Measurements from ENCODE around the gene DNPH1. TPM values are rescaled to one million over a fixed set of nuclear protein-coding genes. Genes with fewer than 3 reads are reported as not detected.

The DNPH1 gene, protein sequence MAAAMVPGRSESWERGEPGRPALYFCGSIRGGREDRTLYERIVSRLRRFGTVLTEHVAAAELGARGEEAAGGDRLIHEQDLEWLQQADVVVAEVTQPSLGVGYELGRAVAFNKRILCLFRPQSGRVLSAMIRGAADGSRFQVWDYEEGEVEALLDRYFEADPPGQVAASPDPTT
- polyA plus RNA-seq (2013, experiment 1 of 2) = 40.0 TPM
- polyA plus RNA-seq (2013, experiment 2 of 2) = 55.0 TPM

DNA sequence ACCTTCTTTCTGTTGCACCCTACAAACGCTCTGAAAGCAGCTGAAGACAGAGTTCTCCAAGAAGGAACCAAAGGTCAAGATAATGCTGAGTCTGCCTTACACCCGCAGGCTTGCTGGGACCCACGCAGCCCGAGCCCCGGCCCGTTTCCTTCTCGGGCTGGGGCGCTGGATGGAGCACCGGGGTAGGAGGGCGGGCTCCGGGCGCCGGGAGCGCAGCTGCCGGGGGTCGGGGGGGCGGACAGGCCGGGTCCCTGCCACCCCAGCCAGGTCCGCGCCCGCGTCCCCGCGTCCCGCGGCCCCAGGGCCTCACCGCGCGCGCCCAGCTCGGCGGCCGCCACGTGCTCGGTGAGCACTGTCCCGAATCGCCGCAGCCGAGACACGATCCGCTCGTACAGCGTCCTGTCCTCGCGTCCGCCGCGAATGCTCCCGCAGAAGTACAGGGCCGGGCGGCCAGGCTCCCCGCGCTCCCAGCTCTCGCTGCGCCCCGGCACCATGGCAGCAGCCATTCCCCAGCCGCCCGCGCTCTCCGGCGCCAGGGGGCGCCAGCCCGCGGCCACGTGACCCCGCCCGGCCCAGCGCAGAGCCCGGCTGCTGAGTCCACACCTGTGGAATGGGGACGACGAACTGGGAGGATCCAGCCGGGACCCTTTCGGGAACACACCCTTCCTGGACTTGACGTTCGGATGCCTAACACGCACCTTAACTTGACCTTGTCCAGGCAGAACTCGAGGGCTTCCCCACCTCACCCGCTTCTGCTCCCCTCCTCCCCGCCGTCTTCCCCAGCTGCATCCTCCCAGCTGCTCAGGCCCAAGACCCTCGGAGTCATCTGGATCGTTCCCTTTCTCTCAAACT, at the start of gene DNPH1:
TSS of gene DNPH1 (minus strand) at position 531 of the 852 bp plus-strand sequence. CDS start at position 506, 25 bp downstream.
- H3K9me3 ChIP-seq (ENCODE audit: insufficient read depth, low read depth, low read length) = no peaks in the 10 kb centered on the region
- H3K27me3 ChIP-seq (ENCODE audit: insufficient read depth, low read length) = peaks cover 27% of the 10 kb centered on the region
- H3K27ac ChIP-seq (ENCODE audit: low read depth, low read length) = no peak within 1 kb of the TSS
- H3K36me3 ChIP-seq (ENCODE audit: insufficient read depth, low read length) = 0 out of 2 replicates have a peak, but pooled peaks cover 5% of the 10 kb centered on the region
- peak within 1 kb of the TSS; percentile 71 for H3K4me3 ChIP-seq (ENCODE audit: low read length)
- no peaks in the 10 kb centered on the region for H3K4me1 ChIP-seq (ENCODE audit: insufficient read depth, low read length)
- H3K9ac ChIP-seq (ENCODE audit: low read depth, low read length) = peak within 1 kb of the TSS; percentile 88
- 4% methylated on average over 82 of the region's 82 CpGs for WGBS

DNA sequence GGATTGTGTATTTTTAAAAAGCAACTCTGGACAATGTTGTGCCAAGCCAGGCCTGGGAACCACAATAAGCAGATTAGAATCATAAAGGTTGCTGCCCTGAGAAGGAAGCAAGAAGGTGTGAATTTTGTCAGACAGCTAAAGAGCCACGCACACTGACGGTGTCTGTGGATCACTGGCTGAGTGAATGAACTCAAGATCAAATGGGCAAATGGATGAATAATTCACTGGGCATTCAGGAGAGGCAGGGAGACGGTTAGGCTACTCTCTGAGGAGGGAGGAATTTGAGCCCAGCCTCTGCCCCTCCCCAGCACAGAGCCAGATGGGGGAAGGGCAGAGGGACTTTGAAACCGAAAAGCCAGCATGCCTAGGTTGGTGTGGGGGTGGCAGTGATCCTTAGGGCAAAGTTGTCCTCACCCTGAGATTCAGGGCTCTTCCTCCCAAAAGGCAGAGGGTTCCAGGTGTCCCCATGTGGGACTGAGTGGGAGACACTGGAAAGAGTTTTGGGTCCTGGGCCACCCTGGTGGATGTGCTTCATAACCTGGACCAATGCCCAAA, 49.3 kb upstream of the DNPH1 start:
- WGBS = 20% methylated on average over 4 of the region's 4 CpGs
- no peaks in the 10 kb centered on the region for H3K9me3 ChIP-seq (ENCODE audit: insufficient read depth, low read depth, low read length)
- peaks cover 36% of the 10 kb centered on the region for H3K27me3 ChIP-seq (ENCODE audit: insufficient read depth, low read length)
- peak overlapping the region; percentile 35; the same call in 1 of the 2 replicates for H3K27ac ChIP-seq (ENCODE audit: low read depth, low read length)
- no peak overlapping the region for H3K9ac ChIP-seq (ENCODE audit: low read depth, low read length)
- H3K36me3 ChIP-seq (ENCODE audit: insufficient read depth, low read length) = no peaks in the 10 kb centered on the region
- no peak overlapping the region for H3K4me3 ChIP-seq (ENCODE audit: low read length)
- peaks cover 22% of the 10 kb centered on the region for H3K4me1 ChIP-seq (ENCODE audit: insufficient read depth, low read length)

DNA sequence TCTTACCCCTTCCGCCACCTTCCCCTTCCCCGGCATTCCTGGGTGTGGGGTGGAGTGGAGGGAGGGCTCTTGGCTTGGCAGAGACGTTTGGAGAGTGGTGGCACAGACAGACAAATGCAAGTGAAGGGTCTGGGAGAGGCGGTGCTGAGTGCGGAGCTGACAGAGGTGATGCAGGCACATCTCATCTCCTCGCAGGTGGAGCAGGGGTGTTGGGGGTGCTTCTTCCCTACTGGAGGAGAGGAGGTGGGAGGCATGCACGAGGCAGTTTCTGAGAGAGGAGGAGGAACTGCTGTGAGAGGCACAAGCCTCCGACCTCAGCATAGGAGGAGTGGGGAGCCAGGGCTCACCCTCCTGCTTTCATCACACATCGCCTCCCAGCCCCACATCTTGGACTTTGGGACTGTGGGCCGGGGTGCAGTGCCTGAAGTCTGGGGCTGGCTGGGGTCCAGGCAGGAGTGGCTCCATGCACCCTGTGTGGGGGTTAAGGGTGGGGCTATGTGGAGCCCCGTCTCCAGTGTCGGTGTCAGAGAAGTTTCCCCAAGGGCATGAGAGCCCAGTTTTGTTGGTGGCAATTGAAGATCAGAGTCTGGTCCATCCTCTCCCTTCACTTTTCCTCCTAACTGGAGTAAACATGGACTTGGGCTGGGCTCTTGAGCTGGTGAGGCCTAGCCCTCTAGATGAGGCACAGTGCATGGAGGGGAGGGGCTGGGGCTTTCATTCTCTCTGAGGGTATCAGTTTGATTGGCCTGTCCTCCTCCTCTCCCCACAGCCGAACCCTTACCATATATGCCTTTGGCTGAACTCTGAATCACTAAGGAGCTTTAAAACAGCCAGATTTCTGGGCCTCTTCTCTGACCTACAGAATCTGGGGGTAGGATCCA, 48.6 kb upstream of the DNPH1 start:
- Histone ChIP-seq H3K27me3 (ENCODE audit: insufficient read depth, low read length) (peaks cover 43% of the 10 kb centered on the region), H3K9me3 (ENCODE audit: insufficient read depth, low read depth, low read length) (no peaks in the 10 kb centered on the region), H3K4me1 (ENCODE audit: insufficient read depth, low read length) (peaks cover 22% of the 10 kb centered on the region), H3K9ac (ENCODE audit: low read depth, low read length) (no peak overlapping the region), H3K36me3 (ENCODE audit: insufficient read depth, low read length) (no peaks in the 10 kb centered on the region), H3K4me3 (ENCODE audit: low read length) (no peak overlapping the region), H3K27ac (ENCODE audit: low read depth, low read length) (peak overlapping the region; percentile 35; the same call in 1 of the 2 replicates)
- WGBS = 78% methylated on average over 12 of the region's 13 CpGs

DNA sequence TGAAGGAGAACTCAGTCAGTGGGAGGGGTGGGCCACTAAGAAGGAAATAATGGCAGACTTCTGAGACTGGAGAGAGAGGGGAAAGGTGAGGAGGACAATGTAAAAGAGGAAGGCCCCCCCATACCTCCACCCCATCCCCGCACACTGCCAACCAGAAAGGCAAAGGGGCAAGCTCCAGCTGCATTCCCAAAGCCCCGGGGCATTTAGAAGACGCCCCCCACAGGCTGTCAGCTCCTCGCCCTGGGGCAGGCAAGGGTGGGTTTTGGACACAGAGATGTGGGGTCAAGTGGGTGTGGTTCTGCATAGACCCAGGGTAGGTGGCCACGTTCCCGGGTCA, 48.0 kb upstream of the DNPH1 start:
- H3K36me3 ChIP-seq (ENCODE audit: insufficient read depth, low read length) = no peaks in the 10 kb centered on the region
- no peaks in the 10 kb centered on the region for H3K9me3 ChIP-seq (ENCODE audit: insufficient read depth, low read depth, low read length)
- H3K4me1 ChIP-seq (ENCODE audit: insufficient read depth, low read length) = peaks cover 22% of the 10 kb centered on the region
- no peak overlapping the region for H3K4me3 ChIP-seq (ENCODE audit: low read length)
- no peak overlapping the region for H3K27ac ChIP-seq (ENCODE audit: low read depth, low read length)
- 89% methylated on average over 5 of the region's 6 CpGs for whole genome bisulfite sequencing
- no peak overlapping the region for H3K9ac ChIP-seq (ENCODE audit: low read depth, low read length)
- peaks cover 50% of the 10 kb centered on the region for H3K27me3 ChIP-seq (ENCODE audit: insufficient read depth, low read length)

DNA sequence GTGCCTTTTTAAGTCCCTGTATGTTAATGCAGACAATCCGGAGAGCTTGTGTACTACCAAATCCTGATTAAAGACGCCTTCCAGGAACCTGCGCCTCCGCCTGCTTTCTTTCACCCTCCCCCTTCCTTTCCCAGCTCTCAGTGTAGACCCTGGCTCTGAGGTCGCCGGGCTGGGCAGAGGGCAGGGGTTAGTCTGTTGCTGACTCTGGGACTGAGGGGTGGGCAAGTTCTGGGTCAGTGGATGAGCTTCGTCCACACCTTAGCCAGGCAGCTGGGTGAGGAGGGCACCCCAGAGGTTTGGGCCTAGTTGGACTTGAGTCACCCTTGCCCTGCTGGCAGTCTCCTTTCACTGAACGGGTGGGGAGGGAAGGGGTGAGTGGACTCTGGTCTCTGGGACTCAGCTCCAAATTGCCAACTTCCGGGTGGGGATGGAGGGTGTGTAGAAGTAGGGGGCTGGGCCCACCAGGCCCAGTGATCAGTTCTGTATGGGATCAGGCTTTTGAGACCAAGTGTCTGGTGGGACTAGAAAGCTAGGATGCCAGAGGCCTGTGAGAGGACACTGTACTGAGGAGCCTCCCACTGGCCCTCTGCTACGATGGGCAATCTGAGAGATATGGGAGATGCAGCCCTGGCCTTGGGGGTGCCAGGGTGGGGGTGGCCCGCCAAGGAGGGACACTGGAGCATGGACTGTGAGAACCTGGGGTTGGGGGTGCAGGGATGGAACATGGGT, 47.5 kb upstream of the DNPH1 start:
- no peak overlapping the region for H3K27ac ChIP-seq (ENCODE audit: low read depth, low read length)
- H3K4me1 ChIP-seq (ENCODE audit: insufficient read depth, low read length) = peaks cover 22% of the 10 kb centered on the region
- H3K27me3 ChIP-seq (ENCODE audit: insufficient read depth, low read length) = peaks cover 54% of the 10 kb centered on the region
- H3K9me3 ChIP-seq (ENCODE audit: insufficient read depth, low read depth, low read length) = no peaks in the 10 kb centered on the region
- H3K9ac ChIP-seq (ENCODE audit: low read depth, low read length) = no peak overlapping the region
- H3K4me3 ChIP-seq (ENCODE audit: low read length) = peak overlapping the region; percentile 48
- no peaks in the 10 kb centered on the region for H3K36me3 ChIP-seq (ENCODE audit: insufficient read depth, low read length)
- 46% methylated on average over 11 of the region's 11 CpGs for WGBS

DNA sequence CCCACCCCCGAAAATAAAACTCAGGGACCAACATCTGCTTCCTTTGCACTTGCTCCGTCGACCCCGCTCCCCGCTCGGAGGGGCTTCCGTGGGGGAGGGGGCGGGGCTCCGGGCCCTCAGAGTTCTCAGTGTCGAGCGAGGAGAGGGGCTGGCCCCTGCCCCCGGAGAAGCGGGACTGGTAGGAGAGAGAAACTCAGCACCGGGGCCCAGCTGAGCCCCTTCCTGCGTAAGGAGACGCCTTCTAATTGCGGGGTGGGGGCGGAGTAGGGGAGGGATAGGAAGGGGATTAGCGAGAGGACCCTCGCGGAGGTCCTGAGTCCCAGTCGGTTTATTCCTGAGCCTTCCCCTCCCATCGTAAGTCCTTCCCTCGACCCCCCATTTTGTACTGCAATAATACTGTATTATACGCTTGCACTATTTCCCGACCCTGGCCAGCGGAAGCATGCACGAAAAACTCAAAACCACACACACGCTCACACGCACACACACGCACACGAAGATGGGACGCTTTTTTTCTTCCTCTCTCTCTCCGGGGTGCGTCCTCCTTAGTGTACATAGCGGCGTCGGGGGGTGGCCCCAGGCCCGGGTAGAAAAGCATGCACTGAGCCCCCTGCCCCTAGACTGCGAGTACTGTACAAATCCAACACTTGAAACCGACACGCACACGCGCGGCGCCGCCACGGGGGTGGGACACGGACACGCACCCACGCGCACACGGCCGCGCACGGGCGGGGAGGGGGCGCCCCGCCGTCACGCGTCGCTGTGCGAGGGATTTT, 46.7 kb upstream of the DNPH1 start:
- Histone ChIP-seq H3K27me3 (ENCODE audit: insufficient read depth, low read length) (peaks cover 58% of the 10 kb centered on the region), H3K9me3 (ENCODE audit: insufficient read depth, low read depth, low read length) (no peaks in the 10 kb centered on the region), H3K36me3 (ENCODE audit: insufficient read depth, low read length) (no peaks in the 10 kb centered on the region), H3K27ac (ENCODE audit: low read depth, low read length) (no peak overlapping the region), H3K9ac (ENCODE audit: low read depth, low read length) (no peak overlapping the region), H3K4me1 (ENCODE audit: insufficient read depth, low read length) (peaks cover 22% of the 10 kb centered on the region), H3K4me3 (ENCODE audit: low read length) (peak overlapping the region; percentile 48)
- 7% methylated on average over 62 of the region's 64 CpGs for WGBS

DNA sequence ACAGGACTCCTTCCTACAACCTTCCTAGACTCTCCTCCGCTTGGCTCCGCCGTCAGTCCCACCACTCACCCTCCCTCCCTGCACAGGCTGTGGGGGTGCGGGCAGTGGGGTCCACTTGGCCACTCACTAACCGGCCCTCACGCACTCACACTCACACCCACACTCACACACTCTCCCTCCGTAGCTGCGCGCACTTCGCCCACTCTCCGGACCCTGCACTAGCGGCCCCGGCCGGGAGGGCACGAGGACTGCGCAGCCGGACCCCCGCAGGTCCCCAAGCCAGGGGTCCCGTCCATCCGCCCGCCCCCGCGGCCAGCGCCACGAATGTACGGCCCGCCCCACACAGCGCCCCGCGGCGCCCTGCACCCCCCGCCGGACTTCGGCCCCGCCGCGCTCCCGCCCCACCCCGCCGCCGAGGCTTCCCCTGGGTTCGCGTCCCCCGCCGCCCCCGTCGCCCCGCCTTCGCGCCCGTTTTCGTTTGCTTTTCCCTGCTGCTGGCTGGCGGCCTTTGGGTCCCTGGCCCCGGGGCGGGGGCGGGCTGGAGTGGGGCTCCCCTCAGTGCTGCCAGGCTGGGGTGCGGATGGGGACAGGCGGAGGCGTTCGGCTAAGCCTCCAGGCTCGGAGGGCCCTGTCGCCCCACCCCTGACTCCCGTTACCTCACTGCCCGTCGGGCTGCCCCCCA, 45.8 kb upstream of the DNPH1 start:
- Histone ChIP-seq H3K9ac (ENCODE audit: low read depth, low read length) (peak overlapping the region; percentile 21; the same call in 1 of the 2 replicates), H3K27me3 (ENCODE audit: insufficient read depth, low read length) (peaks cover 67% of the 10 kb centered on the region), H3K9me3 (ENCODE audit: insufficient read depth, low read depth, low read length) (no peaks in the 10 kb centered on the region), H3K4me1 (ENCODE audit: insufficient read depth, low read length) (peaks cover 22% of the 10 kb centered on the region), H3K4me3 (ENCODE audit: low read length) (peak overlapping the region; percentile 48), H3K27ac (ENCODE audit: low read depth, low read length) (no peak overlapping the region), H3K36me3 (ENCODE audit: insufficient read depth, low read length) (no peaks in the 10 kb centered on the region)
- 5% methylated on average over 65 of the region's 65 CpGs for WGBS

DNA sequence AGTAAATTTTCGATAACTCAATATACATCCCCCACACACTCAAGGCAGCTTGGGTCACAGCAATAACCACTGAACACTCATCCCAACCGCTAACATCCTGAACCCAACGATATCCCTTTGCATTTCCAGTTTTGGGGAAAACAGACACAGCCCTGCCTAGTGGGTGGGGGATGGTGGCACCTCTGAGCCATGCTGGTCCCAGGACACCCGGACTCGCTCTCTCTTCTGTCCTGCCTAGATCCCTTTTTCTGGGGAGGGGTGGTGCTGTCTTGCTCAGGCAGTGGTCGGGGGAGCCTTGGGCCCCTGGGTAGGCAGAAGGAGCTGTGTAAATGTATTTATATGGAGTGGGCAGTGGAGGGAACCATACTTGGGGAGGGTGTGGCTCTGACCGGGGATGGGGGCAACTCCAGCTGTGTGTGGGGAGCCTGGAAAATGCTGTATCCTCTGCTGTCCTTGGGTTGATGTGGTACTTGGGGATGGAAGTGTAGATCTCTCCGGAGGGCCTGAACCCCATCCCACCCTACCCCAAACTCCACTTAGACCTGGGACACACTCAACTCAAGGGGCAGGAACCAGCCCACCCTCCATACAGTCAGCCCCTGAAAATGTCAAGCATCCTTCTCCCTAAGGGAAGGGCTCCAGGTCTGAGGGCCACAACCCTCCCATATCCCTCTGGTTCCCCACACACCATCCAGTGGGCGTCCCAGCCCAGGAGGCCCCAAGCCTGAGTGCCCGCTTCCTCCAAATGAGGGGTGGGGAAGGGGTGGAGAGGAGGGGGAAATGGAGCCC, 45.0 kb upstream of the DNPH1 start:
- Histone ChIP-seq H3K27me3 (ENCODE audit: insufficient read depth, low read length) (peaks cover 74% of the 10 kb centered on the region), H3K4me1 (ENCODE audit: insufficient read depth, low read length) (peaks cover 22% of the 10 kb centered on the region), H3K9ac (ENCODE audit: low read depth, low read length) (no peak overlapping the region), H3K36me3 (ENCODE audit: insufficient read depth, low read length) (no peaks in the 10 kb centered on the region), H3K9me3 (ENCODE audit: insufficient read depth, low read depth, low read length) (no peaks in the 10 kb centered on the region), H3K27ac (ENCODE audit: low read depth, low read length) (no peak overlapping the region), H3K4me3 (ENCODE audit: low read length) (peak overlapping the region; percentile 48)
- 71% methylated on average over 9 of the region's 10 CpGs for WGBS

DNA sequence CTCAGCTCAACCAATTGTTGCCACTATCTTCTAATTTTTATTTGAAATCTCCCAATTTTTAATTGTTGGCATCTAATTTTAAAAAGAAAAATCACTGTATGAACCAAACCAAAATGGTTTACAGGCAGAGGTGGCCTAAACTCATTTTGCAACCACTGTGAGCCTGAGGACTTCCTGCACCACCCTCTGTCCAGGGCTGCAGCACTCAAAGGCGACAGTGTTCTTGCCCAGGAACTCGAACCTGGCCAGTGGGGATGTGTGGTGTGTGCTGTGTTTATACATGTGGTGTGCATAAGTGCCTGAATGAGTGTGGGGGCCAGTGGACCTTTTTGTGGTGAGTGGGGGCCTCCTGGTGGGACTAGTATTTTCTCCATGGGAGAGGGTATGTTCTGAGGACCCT, 44.4 kb upstream of the DNPH1 start:
- WGBS = 82% methylated on average over 2 of the region's 2 CpGs
- H3K36me3 ChIP-seq (ENCODE audit: insufficient read depth, low read length) = no peaks in the 10 kb centered on the region
- H3K9me3 ChIP-seq (ENCODE audit: insufficient read depth, low read depth, low read length) = no peaks in the 10 kb centered on the region
- H3K4me1 ChIP-seq (ENCODE audit: insufficient read depth, low read length) = peaks cover 19% of the 10 kb centered on the region
- H3K27me3 ChIP-seq (ENCODE audit: insufficient read depth, low read length) = peaks cover 80% of the 10 kb centered on the region
- H3K4me3 ChIP-seq (ENCODE audit: low read length) = no peak overlapping the region
- no peak overlapping the region for H3K27ac ChIP-seq (ENCODE audit: low read depth, low read length)
- H3K9ac ChIP-seq (ENCODE audit: low read depth, low read length) = no peak overlapping the region
